ENCODE results near the gene ITGB3. TPM values are rescaled to one million over a fixed set of nuclear protein-coding genes. Genes with fewer than 3 reads are reported as not detected.
A peak's percentile ranks its signal among the peaks of the same experiment; 100 is the strongest.

Gene ITGB3
- total RNA-seq, 3 donors from 2014 or later = 3.9 to 58.4 (median 6.8) TPM

DNA sequence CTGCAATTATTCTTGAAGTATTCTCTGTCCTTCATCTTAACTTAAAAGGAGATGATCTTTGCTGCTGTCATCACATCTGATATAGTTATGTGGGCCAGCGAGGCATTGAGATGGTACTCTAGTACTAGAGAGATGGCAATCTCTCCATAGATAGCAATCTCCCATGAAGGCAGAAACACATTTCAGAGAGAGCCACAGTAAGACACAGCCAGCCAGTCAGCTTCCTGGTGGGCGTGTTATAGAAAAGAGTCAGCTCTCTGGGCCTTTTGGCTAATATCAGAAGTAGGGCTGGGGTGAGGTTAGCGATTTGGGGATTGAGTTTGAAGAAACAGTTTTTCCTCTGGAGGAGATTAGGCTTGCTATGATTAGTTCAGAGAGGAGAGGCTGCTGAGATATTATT is 47.5 kb downstream of the ITGB3 start:
- intact Hi-C loops (cut with DNase I, micrococcal nuclease) = no loop called here
- no peak overlapping the region for H3K4me3 ChIP-seq
- TF ChIP-seq, protein P1, sequence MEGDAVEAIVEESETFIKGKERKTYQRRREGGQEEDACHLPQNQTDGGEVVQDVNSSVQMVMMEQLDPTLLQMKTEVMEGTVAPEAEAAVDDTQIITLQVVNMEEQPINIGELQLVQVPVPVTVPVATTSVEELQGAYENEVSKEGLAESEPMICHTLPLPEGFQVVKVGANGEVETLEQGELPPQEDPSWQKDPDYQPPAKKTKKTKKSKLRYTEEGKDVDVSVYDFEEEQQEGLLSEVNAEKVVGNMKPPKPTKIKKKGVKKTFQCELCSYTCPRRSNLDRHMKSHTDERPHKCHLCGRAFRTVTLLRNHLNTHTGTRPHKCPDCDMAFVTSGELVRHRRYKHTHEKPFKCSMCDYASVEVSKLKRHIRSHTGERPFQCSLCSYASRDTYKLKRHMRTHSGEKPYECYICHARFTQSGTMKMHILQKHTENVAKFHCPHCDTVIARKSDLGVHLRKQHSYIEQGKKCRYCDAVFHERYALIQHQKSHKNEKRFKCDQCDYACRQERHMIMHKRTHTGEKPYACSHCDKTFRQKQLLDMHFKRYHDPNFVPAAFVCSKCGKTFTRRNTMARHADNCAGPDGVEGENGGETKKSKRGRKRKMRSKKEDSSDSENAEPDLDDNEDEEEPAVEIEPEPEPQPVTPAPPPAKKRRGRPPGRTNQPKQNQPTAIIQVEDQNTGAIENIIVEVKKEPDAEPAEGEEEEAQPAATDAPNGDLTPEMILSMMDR (IDR thresholded peaks at IDR 0.05) = no peak
- no peaks in the 10 kb centered on the region for H3K4me1 ChIP-seq (ENCODE audit: low read depth)
- H3K36me3 ChIP-seq (ENCODE audit: low read depth) = no peaks in the 10 kb centered on the region
- ATAC-seq (no peak), DNase-seq (no peak)
- no peaks in the 10 kb centered on the region for H3K9me3 ChIP-seq

- Histone ChIP-seq H3K4me1 (ENCODE audit: low read depth) (no peaks in the 10 kb centered on the region), H3K36me3 (ENCODE audit: low read depth) (no peaks in the 10 kb centered on the region), H3K9me3 (no peaks in the 10 kb centered on the region), H3K4me3 (no peak overlapping the region)
- intact Hi-C loops (cut with DNase I, micrococcal nuclease) = no loop called here
- TF ChIP-seq, protein P1 (IDR thresholded peaks at IDR 0.05) = no peak
- ATAC-seq (no peak), DNase-seq (no peak)
Measured at GRCh38 chr17:47301831-47302230, 48.2 kb downstream of the ITGB3 start.

GRCh38 chr17:47304186-47304585 is 50.6 kb downstream of the ITGB3 start:
- ATAC-seq (no peak), DNase-seq (no peak)
- TF ChIP-seq, protein P1 (IDR thresholded peaks at IDR 0.05) = no peak
- Histone ChIP-seq H3K36me3 (ENCODE audit: low read depth) (no peaks in the 10 kb centered on the region), H3K9me3 (no peaks in the 10 kb centered on the region), H3K4me1 (ENCODE audit: low read depth) (no peaks in the 10 kb centered on the region), H3K4me3 (no peak overlapping the region)
- intact Hi-C loops (cut with DNase I, micrococcal nuclease) = no loop called here

DNA sequence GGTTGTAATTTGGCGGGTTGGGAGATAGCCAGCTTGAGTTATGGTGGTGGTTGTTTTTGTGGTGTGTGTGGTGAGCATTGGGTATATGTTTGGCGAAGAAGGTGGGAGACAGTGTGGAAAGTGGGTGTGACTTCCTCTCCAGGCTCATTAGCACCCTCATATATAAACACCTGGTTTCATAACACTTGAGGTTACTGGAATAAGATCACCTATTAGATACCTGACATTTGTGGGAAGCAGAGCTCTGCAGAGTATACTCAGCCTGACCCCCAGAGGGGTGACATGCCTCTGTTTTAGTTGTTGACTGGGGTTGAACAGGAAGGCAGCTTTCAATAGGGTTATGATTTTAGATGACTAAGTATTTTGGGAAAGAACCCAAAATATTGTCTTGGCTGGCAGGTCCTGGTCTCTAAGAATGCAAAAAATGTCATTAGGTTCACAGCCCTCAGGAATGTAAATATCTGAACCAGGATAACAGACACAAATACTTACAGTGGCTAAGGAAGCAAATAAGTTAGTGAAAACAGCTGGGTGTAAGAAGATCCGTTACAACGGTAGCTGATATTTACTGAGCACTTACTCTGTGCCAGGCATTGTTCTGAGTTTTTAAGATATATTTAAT is 51.8 kb downstream of the ITGB3 start:
- H3K4me3 ChIP-seq = no peak overlapping the region
- TF ChIP-seq, protein P1 (IDR thresholded peaks at IDR 0.05) = no peak
- H3K36me3 ChIP-seq (ENCODE audit: low read depth) = no peaks in the 10 kb centered on the region
- no peaks in the 10 kb centered on the region for H3K4me1 ChIP-seq (ENCODE audit: low read depth)
- no peaks in the 10 kb centered on the region for H3K9me3 ChIP-seq
- intact Hi-C loops (cut with DNase I, micrococcal nuclease) = no loop called here
- DNase-seq (no peak), ATAC-seq (no peak)

DNA sequence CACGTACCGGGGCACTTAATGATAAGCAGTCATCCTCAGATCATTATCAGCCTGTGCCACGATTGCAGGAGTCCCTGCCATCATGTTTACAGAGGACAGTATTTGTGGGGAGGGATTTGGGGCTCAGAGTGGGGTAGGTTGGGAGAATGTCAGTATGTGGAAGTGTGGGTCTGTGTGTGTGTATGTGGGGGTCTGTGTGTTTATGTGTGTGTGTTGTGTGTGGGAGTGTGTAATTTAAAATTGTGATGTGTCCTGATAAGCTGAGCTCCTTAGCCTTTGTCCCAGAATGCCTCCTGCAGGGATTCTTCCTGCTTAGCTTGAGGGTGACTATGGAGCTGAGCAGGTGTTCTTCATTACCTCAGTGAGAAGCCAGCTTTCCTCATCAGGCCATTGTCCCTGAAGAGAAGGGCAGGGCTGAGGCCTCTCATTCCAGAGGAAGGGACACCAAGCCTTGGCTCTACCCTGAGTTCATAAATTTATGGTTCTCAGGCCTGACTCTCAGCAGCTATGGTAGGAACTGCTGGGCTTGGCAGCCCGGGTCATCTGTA is 56.6 kb downstream of the ITGB3 start:
- intact Hi-C loops (cut with DNase I, micrococcal nuclease) = loop anchor here in 1 of 2 donors (5.0 kb wide), 1 partner anchor 83 kb away; no protein-coding TSS in a partner anchor
- H3K4me1 ChIP-seq (ENCODE audit: low read depth) = no peaks in the 10 kb centered on the region
- H3K4me3 ChIP-seq = no peak overlapping the region
- H3K36me3 ChIP-seq (ENCODE audit: low read depth) = no peaks in the 10 kb centered on the region
- DNase-seq (no peak), ATAC-seq (peak; percentile 26)
- TF ChIP-seq, protein P1 (IDR thresholded peaks at IDR 0.05) = no peak
- no peaks in the 10 kb centered on the region for H3K9me3 ChIP-seq
